H1 (cell line): ENCODE data around the gene SMYD3.

Experiments used
- EP300 ChIP-seq, 2 experiments: IDR thresholded peaks; 1 replicate in 1 of 2; 2 replicates in 1 of 2; pipeline ENCODE4 v1.6.1; 2011 to 2012; ENCODE audit warnings: low read depth in 2 of 2, low read length in 2 of 2, mild to moderate bottlenecking in 2 of 2, borderline replicate concordance in 1 of 2, inconsistent platforms in 1 of 2, moderate library complexity in 1 of 2
- EZH2 ChIP-seq: fragments of 200-600 bp; sonication (generic); IDR thresholded peaks from 2 replicates; pipeline ENCODE4 v1.7.1; 2012; ENCODE audit warnings: low read depth, mild to moderate bottlenecking, moderate library complexity, low read length, inconsistent platforms; ENCODE audit not compliant: severe bottlenecking
- FOSL1 ChIP-seq: IDR thresholded peaks from 2 replicates; pipeline ENCODE4 v1.6.1; 2011; ENCODE audit warnings: mild to moderate bottlenecking, low read depth, low read length, moderate library complexity; ENCODE audit not compliant: insufficient read depth
- TF ChIP-seq, protein P1 (sequence below), 3 experiments: IDR thresholded peaks; 1 replicate in 2 of 3; 2 replicates in 1 of 3; pipeline versions ENCODE4 v1.5.1 to v1.6.1; 2011; ENCODE audit warnings: low read length in 3 of 3, mild to moderate bottlenecking in 3 of 3, inconsistent platforms in 2 of 3, low read depth in 1 of 3, moderate library complexity in 1 of 3; ENCODE audit not compliant: insufficient read depth in 1 of 3; ENCODE audit errors: control extremely low read depth in 1 of 3

DNA sequence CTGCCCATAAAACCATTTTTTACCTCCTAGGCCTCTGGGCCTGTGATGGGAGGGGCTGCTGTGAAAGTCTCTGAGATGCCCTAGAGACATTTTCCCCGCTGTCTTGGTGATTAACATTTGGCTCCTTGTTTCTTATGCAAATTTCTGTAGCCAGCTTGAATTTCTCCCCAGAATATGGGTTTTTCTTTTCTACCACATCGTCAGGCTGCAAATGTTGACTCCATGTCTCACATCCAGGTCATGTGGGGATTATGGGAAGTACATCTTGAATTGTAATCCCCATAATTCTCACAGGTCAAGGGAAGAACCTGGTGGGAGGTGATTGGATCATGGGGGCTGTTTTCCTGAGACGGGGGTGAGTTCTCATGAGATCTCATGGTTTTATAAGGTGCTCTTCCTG is 603.2 kb downstream of the SMYD3 start:
- TF ChIP-seq, protein P1, sequence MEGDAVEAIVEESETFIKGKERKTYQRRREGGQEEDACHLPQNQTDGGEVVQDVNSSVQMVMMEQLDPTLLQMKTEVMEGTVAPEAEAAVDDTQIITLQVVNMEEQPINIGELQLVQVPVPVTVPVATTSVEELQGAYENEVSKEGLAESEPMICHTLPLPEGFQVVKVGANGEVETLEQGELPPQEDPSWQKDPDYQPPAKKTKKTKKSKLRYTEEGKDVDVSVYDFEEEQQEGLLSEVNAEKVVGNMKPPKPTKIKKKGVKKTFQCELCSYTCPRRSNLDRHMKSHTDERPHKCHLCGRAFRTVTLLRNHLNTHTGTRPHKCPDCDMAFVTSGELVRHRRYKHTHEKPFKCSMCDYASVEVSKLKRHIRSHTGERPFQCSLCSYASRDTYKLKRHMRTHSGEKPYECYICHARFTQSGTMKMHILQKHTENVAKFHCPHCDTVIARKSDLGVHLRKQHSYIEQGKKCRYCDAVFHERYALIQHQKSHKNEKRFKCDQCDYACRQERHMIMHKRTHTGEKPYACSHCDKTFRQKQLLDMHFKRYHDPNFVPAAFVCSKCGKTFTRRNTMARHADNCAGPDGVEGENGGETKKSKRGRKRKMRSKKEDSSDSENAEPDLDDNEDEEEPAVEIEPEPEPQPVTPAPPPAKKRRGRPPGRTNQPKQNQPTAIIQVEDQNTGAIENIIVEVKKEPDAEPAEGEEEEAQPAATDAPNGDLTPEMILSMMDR (IDR thresholded peaks at IDR 0.05; ENCODE audit: control extremely low read depth in 1 of 3, insufficient read depth in 1 of 3, low read depth in 1 of 3, low read length in 3 of 3), result no peak
- TF ChIP-seq EZH2 (no peak), EP300 (IDR thresholded peaks at IDR 0.05; ENCODE audit: borderline replicate concordance in 1 of 2, low read depth in 2 of 2, low read length in 2 of 2) (no peak), FOSL1 (no peak)
